ENCODE data around the gene EMX1.

The EMX1 gene

GRCh38 chr2:72917138-72917876, at the start of gene EMX1:
Gene EMX1 (plus strand): TSS chr2:72917519. CDS start chr2:72917853, 334 bp downstream.
- no peak for DNase-seq

GRCh38 chr2:72871060-72871459, 46.3 kb upstream of the EMX1 start:
- DNase-seq: no peak

GRCh38 chr2:72871880-72872279, 45.4 kb upstream of the EMX1 start:
- no peak for DNase-seq

GRCh38 chr2:72883356-72883962, 33.9 kb upstream of the EMX1 start:
- no peak for DNase-seq

- no peak for DNase-seq
These were observed 30.8 kb upstream of the EMX1 start for GRCh38 chr2:72886505-72887031.

GRCh38 chr2:72887032-72887739, 30.1 kb upstream of the EMX1 start, which contains the start of gene SPR:
Gene SPR (plus strand): TSS chr2:72887408. CDS start chr2:72887433, 25 bp downstream.
- DNase-seq: no peak

- DNase-seq: no peak
These were observed 29.4 kb upstream of the EMX1 start for GRCh38 chr2:72887740-72888437.

GRCh38 chr2:72888438-72889202, 28.7 kb upstream of the EMX1 start:
- no peak for DNase-seq

GRCh38 chr2:72889991-72890390, 27.3 kb upstream of the EMX1 start:
- no peak for DNase-seq

GRCh38 chr2:72891091-72891818, 26.1 kb upstream of the EMX1 start:
- no peak for DNase-seq

GRCh38 chr2:72892506-72893173, 24.7 kb upstream of the EMX1 start:
- DNase-seq: no peak

- no peak for DNase-seq
These were observed 23.6 kb upstream of the EMX1 start for GRCh38 chr2:72893594-72894319.

GRCh38 chr2:72894514-72894913, 22.8 kb upstream of the EMX1 start:
- DNase-seq: no peak

GRCh38 chr2:72895154-72895553, 22.2 kb upstream of the EMX1 start:
- no peak for DNase-seq

GRCh38 chr2:72895759-72896281, 21.5 kb upstream of the EMX1 start:
- DNase-seq: no peak

- DNase-seq: no peak
These were observed 20.9 kb upstream of the EMX1 start for GRCh38 chr2:72896446-72896845.

- no peak for DNase-seq
These were observed 19.3 kb upstream of the EMX1 start for GRCh38 chr2:72897785-72898584.

- no peak for DNase-seq
These were observed 18.8 kb upstream of the EMX1 start for GRCh38 chr2:72898585-72898906.

GRCh38 chr2:72900191-72900825, 17.0 kb upstream of the EMX1 start:
- DNase-seq: no peak

All from cortex of kidney (tissue), 1 donor.